WERI-Rb-1 (cell line): ENCODE measurements around the gene ESF1.

Experiments used
- DNase-seq: peaks from one replicate; pipeline ENCODE4 v3.0.0-alpha.2; 2020
- H3K27ac ChIP-seq: fragments of 250-450 bp; sonication (Bioruptor Pico); 2 replicates; pipeline ENCODE4 v1.5.1; 2020; ENCODE audit warnings: mild to moderate bottlenecking, moderate library complexity
- H3K27me3 ChIP-seq: fragments of 250-450 bp; sonication (Bioruptor Pico); 2 replicates; pipeline ENCODE4 v1.5.1; 2021; ENCODE audit warnings: mild to moderate bottlenecking, low read depth, moderate library complexity; ENCODE audit not compliant: insufficient read depth, severe bottlenecking
- H3K36me3 ChIP-seq: fragments of 250-450 bp; sonication (Bioruptor Pico); 2 replicates; pipeline ENCODE4 v1.5.1; 2020; ENCODE audit warnings: mild to moderate bottlenecking, moderate library complexity
- H3K4me3 ChIP-seq: 2 replicates; pipeline ENCODE4 v1.5.1; 2011; ENCODE audit warnings: low read depth, mild to moderate bottlenecking, control low read depth, low read length
- H3K9me3 ChIP-seq: fragments of 250-450 bp; sonication (Bioruptor Pico); 2 replicates; pipeline ENCODE4 v1.5.1; 2021; ENCODE audit warnings: mild to moderate bottlenecking, moderate library complexity; ENCODE audit not compliant: severe bottlenecking
- CTCF ChIP-seq: IDR thresholded peaks from 2 replicates; pipeline ENCODE4 v1.5.1; 2011; ENCODE audit warnings: low read depth, mild to moderate bottlenecking, control low read depth, inconsistent platforms, low read length

Gene ESF1

GRCh38 chr20:13723011-13723410 lies 61.7 kb downstream of the ESF1 start:
- Histone ChIP-seq H3K4me3 (no peak overlapping the region), H3K36me3 (peaks cover 13% of the 10 kb centered on the region), H3K27ac (peak overlapping the region; percentile 49)

DNA sequence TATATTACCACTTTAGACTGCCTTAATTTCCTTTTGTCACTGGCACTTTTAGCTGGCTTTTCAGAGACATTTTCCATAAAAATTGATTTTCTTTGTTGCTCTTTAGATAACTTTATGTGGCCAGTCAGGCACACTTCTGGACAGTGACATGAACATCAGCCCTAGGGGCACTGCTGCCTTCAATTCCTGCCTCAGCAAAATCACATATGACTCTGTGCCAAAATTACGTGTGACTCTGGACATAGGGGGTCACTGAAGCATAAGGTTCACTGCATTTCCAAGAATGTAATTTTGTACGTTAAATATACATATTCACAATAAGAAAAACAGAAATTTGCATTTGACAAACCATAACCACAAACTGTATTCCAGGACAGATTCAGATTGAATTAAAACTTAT lies 66.5 kb downstream of the ESF1 start:
- no peak overlapping the region for H3K4me3 ChIP-seq
- no peak for DNase-seq
- peaks cover 46% of the 10 kb centered on the region for H3K36me3 ChIP-seq
- H3K27ac ChIP-seq: no peak overlapping the region
- TF ChIP-seq CTCF: no peak
- H3K27me3 ChIP-seq: no peaks in the 10 kb centered on the region
- no peaks in the 10 kb centered on the region for H3K9me3 ChIP-seq

More at GRCh38 chr20:13723011-13723410, 61.7 kb downstream of the ESF1 start:
- Histone ChIP-seq H3K9me3 (no peaks in the 10 kb centered on the region), H3K27me3 (no peaks in the 10 kb centered on the region)
- TF ChIP-seq CTCF: no peak
- DNase-seq: peak; percentile 59

DNA sequence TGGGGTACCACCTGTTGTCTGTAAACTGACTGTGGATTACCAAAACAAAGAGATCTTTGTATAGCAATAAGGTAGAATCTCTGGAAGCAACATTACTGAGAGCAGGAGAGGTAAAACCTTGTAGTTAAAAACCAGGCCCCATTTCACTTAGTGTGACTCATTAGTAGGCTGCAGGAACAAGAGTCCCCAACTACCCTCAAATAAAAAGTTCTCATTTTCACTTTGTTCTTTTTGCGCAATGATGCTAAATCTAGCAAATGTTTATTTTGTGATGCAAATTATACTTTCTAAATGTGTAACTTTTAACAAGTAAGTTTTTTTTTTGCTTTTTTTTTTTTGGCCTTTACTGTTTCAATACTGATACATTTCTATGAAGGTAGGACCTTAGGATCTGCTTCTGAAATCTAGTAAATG lies 67.1 kb downstream of the ESF1 start:
- Histone ChIP-seq H3K4me3 (no peak overlapping the region), H3K9me3 (no peaks in the 10 kb centered on the region), H3K27me3 (no peaks in the 10 kb centered on the region), H3K36me3 (peaks cover 46% of the 10 kb centered on the region), H3K27ac (no peak overlapping the region)
- DNase-seq: no peak
- no peak for TF ChIP-seq CTCF

GRCh38 chr20:13715171-13715570 lies 69.5 kb downstream of the ESF1 start:
- TF ChIP-seq CTCF: no peak
- no peak overlapping the region for H3K27ac ChIP-seq
- no peak overlapping the region for H3K4me3 ChIP-seq
- H3K27me3 ChIP-seq: no peaks in the 10 kb centered on the region
- no peaks in the 10 kb centered on the region for H3K9me3 ChIP-seq
- peaks cover 43% of the 10 kb centered on the region for H3K36me3 ChIP-seq
- no peak for DNase-seq

GRCh38 chr20:13708234-13708633 lies 76.5 kb downstream of the ESF1 start:
- TF ChIP-seq CTCF: no peak
- Histone ChIP-seq H3K27ac (no peak overlapping the region), H3K36me3 (peaks cover under 1% of the 10 kb centered on the region)

DNA sequence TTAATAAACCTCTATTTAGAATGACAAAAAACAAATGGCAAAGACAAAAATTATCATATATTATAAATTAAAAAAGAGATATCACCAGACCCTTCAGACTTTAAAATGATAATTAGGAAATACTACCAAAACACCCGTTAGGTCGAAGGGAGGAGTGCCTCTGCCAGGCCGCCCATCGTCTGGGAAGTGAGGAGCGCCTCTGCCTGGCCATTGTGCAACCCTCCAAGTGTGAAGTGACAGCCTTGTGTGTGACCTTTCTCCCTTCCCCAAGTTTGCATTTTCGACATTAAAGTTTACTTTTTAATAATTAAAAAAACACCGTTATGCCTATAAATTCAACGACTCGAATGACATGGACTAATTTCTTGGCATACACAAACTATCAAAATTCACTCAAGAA lies 81.5 kb downstream of the ESF1 start:
- Histone ChIP-seq H3K27ac (no peak overlapping the region), H3K36me3 (no peaks in the 10 kb centered on the region), H3K4me3 (no peak overlapping the region), H3K9me3 (peaks cover 3% of the 10 kb centered on the region), H3K27me3 (no peaks in the 10 kb centered on the region)
- TF ChIP-seq CTCF: no peak
- no peak for DNase-seq

More at GRCh38 chr20:13708234-13708633, 76.5 kb downstream of the ESF1 start:
- no peaks in the 10 kb centered on the region for H3K27me3 ChIP-seq
- peaks cover 3% of the 10 kb centered on the region for H3K9me3 ChIP-seq
- no peak for DNase-seq
- no peak overlapping the region for H3K4me3 ChIP-seq
